ENCODE results near the gene PRAF2.

DNA sequence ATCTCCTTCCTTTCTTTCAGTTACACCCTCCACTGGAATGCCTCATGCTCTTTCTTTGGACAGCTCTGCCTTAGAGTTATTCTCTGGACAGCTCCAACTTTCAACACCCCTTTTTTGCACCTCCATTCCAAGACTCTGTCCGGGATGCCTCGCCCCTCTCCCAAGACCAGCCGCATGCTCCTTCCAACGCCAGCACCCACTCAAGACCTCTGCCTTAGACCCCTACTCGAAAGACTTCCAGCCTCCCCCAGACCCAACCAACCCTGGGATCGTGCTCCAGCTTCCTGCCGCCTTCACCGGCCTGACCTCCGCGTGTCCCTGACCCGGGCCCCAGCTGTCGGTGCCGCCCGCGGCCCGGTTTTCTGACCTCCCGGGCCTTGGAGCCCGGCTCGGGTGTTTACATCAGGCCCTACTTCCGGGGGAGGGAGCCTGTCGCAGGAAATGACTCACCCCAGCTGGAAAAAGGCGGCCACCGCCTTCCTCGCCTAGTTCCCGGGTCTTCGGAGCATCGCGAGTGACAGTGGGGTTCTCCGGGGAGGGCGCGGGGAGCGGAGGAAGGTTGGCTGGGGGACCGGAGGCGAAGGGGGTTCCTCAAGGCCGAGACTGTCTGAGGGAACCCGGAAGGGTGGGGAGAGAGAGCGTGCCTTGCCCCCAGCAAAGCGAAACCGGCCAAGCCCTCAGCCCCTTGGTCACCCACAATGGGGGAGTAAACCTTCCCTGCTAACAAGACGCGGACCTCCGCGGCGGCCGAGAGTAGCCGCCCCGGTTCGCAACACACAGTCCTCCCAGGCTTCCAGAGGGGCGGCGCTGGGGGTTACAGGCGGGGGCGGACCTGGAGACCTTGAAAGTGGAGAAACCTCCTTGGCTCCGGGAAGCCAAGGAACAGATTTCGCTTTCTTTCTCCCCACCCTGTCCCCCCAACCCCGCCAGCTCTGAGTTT lies 6.0 kb upstream of the PRAF2 start, which contains the start of gene WDR45:
- TF ChIP-seq CTCF (IDR thresholded peaks at IDR 0.05; ENCODE audit: insufficient read depth, low read length, poor library complexity, severe bottlenecking) (no peak), EZH2phosphoT487 (conservative IDR thresholded peaks at IDR 0.05; ENCODE audit: low read length) (no peak)
